GM10266 (cell line): ENCODE results near the gene PDE3A.
"Not testable (repeated sequence)": the region's sequence is repeated elsewhere in the genome, so short reads cannot be mapped to it uniquely, and the experiment has no call there.

Source experiments
- DNase-seq: peaks from one replicate; pipeline ENCODE4 v3.0.0; 2012; ENCODE audit errors: extremely low spot score
- TF ChIP-seq, protein P1 (sequence below): IDR thresholded peaks from 2 replicates; pipeline ENCODE4 v1.5.1; 2012; ENCODE audit warnings: mild to moderate bottlenecking, low read depth; ENCODE audit not compliant: control insufficient read depth, insufficient read depth; ENCODE audit errors: missing control alignments

The PDE3A gene

GRCh38 chr12:20374795-20375194 lies 6.5 kb downstream of the PDE3A start:
- no peak for DNase-seq
- TF ChIP-seq, protein P1, sequence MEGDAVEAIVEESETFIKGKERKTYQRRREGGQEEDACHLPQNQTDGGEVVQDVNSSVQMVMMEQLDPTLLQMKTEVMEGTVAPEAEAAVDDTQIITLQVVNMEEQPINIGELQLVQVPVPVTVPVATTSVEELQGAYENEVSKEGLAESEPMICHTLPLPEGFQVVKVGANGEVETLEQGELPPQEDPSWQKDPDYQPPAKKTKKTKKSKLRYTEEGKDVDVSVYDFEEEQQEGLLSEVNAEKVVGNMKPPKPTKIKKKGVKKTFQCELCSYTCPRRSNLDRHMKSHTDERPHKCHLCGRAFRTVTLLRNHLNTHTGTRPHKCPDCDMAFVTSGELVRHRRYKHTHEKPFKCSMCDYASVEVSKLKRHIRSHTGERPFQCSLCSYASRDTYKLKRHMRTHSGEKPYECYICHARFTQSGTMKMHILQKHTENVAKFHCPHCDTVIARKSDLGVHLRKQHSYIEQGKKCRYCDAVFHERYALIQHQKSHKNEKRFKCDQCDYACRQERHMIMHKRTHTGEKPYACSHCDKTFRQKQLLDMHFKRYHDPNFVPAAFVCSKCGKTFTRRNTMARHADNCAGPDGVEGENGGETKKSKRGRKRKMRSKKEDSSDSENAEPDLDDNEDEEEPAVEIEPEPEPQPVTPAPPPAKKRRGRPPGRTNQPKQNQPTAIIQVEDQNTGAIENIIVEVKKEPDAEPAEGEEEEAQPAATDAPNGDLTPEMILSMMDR = no peak

GRCh38 chr12:20375560-20375959 lies 7.2 kb downstream of the PDE3A start:
- no peak for DNase-seq
- TF ChIP-seq, protein P1 = no peak

- no peak for DNase-seq
- TF ChIP-seq, protein P1 = no peak
Measured at GRCh38 chr12:20376984-20377383, 8.6 kb downstream of the PDE3A start.

DNA sequence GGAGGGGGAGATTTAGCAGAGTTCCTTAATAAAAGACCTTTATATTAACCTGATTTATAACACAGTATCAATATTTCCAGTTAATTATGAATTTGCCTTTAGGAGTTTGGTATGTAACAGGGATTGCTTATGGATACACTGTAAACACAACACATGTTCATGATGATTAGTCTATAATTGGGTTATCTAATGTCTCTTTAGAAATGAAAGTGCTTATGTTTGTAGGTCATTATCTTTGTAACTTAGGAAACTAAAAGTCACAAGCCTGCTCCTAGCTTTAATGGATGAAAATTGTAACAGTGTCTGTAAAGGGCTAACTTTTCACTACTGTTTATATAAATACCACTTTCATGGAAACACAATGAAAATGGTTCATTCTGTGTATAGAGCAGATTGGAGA lies 9.4 kb downstream of the PDE3A start:
- TF ChIP-seq, protein P1 = no peak
- no peak for DNase-seq

GRCh38 chr12:20382117-20382516 lies 13.8 kb downstream of the PDE3A start:
- no peak for DNase-seq
- TF ChIP-seq, protein P1 = no peak

DNA sequence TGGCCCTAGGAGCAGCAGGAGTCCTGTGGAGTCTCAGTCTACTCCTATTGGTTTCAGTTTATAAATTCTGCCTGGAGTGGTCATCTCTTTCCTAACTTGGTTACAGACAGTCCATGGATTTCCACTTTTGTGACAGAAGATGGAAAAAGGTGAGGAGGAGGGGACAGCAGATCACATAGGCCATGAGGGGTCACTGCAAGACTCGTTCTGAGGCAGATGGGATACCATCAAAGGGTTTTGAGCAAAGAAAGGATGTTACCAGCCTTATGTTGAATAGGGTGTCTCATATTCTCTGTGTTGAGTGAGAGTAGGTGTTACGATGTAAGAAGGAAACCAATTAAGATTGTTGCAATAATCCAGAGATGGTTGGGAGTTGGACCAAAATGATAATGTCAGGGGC lies 15.3 kb downstream of the PDE3A start:
- TF ChIP-seq, protein P1 = no peak
- DNase-seq = no peak

DNA sequence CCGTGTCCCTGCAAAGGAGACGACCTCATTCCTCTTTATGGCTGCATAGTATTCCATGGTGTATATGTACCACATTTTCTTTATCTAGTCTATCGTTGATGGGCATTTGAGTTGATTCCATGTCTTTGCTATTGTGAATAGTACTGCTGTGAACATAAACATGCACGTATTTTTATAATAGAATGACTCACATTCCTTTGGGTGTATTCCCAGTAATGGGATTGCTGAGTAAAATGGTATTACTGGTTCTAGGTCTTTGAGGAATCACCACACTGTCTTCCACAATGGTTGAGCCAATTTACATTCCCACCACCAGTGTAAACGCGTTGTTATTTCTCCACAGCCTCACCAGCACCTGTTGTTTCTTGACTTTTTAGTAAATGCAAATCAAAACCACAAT lies 16.5 kb downstream of the PDE3A start:
- not testable (repeated sequence) for DNase-seq

GRCh38 chr12:20390846-20391245 lies 22.5 kb downstream of the PDE3A start:
- TF ChIP-seq, protein P1 = no peak
- DNase-seq = no peak
